GM21717 (cell line): ENCODE data around the gene MYADML2.
A peak's percentile ranks its signal among the peaks of the same experiment; 100 is the strongest.
"Not testable (repeated sequence)": the region's sequence is repeated elsewhere in the genome, so short reads cannot be mapped to it uniquely, and the experiment has no call there.

Source experiments
- ATAC-seq: cut with Tn5 transposase; IDR thresholded peaks from one replicate; pipeline ENCODE4 v1.9.1; 2021; ENCODE audit warnings: mild to moderate bottlenecking, moderate library complexity; ENCODE audit not compliant: unreplicated experiment

MYADML2 gene

GRCh38 chr17:81926451-81927151 lies 20.4 kb downstream of the MYADML2 start:
- ATAC-seq = no peak

GRCh38 chr17:81925860-81926450 lies 21.1 kb downstream of the MYADML2 start:
- no peak for ATAC-seq

DNA sequence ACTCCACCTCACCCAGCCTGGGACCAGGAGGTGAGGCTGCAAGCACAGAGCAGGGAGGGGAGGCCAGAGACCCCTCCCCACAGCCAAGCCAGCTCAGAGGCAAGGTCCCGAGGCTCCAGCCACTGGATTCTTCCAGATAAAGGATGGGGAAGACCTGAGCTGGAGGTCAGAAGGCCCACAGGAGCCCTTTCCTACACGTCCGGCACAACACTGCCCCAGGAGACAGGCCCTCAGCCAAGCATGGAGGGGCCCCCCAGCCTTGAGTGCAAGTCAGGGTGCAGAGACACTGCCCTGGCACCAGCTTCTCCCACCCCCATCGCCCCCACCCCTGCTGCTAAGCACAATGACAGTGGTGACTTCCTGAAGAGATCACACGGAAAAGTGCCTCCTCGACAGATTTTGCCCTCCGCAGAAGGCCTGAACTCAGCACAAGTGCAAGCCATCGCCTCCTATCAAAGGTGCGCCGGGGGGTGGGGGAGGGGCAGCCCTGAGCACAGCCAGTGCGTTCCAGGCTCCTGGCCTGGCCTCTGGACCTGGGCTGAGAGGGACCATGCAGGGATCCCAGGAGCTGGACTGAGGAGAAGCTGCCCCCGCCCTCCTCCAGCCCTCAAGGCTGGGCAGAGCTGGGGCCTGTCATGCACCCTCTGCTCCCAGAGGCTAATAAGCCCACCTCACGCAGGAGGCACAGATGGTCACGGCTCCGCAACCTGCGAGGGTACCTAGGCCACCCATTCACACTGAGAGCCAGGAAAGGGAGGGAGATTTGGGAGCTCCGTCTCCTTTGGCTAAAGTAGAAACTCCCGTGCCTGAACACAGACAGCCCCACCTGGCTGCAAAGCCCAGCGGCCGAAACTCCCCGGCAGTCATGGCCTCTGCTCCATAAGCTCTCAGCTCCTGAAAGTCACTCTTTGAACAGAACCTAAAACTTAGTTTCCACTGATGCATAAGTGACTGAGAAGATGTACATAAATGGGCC lies 22.2 kb downstream of the MYADML2 start:
- no peak for ATAC-seq

GRCh38 chr17:81923302-81924260 lies 23.5 kb downstream of the MYADML2 start:
- ATAC-seq = no peak

DNA sequence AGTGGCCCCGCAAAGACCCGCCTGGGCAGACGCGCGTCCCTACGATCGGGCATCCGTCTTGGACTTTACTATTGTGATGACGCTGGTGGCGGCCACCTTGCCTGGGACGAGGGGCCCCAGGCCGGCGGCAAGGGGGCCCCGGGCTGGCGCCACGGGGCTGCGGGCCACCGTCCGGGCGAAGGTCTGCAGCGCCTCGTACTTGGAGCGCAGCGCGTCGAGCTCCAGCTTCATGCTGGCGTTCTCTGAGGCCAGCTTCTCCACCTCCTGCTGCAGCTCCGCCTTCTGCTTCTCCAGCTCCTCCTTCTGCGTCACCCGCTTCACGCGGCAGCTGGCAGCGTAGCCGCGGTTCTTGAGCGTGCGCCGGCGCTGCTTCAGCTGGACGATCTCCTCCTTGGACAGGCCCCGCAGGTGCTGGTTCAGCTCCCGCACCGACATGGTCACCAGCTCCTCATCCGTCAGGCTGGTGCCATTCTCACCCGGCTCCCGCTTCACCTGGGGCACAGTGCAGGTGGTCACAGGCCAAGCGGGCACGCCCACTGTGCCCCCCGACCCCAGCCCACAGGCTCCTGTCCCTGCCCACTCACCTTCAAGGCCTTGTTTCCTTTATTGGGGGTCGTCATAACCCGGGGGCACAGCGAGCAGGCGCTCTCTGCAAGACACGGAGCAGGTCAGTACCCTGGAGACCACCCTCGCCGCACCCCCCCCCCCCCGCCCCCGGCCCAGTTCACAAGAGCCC lies 24.3 kb downstream of the MYADML2 start:
- no peak for ATAC-seq

GRCh38 chr17:81921996-81922565 lies 25.0 kb downstream of the MYADML2 start:
- no peak for ATAC-seq

GRCh38 chr17:81921537-81921862 lies 25.5 kb downstream of the MYADML2 start:
- no peak for ATAC-seq

DNA sequence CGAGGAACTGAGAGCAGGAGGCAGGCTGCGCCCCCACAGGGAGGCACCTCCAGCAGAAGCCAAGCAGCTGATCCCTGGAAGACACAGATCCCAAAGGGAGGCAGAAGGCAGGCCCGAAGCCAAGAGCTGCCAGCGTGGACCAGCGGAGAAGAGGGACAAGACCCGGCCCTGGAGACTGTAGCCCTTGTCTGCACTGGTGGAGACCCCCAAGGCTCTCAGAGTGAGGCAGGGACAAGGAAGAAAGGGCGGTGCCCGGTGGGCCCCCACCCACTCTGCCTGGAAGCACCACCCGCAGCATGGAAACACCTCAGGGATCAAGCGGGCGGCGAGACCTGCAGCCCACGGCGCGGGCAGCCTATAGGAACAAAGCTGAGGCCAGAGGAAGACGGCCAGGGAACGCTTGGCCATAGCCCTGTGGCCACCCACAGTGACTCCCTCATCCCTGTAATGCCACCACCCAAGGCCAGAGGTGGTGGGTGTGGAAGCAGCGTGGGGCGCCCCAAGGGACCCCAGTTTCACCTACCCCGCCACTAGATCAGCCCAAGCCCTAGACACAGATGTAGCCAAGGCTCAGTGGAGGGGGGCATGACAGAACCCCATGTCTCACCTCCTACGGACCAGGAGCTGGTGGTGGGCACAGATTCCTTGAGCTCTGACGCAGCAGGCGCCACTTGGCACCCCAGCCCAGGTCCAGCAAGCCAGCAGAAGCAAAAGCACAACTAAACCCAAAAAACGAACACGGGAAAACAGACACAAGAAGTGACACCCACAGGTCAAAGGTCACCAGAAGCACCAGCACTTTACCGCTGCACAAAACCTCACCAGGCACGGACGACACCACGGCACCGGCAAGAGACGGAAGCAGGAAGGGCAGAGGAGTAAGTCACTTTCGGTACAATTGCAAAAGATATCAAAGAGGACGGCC lies 26.2 kb downstream of the MYADML2 start:
- no peak for ATAC-seq

GRCh38 chr17:81918832-81919545 lies 28.0 kb downstream of the MYADML2 start:
- no peak for ATAC-seq

DNA sequence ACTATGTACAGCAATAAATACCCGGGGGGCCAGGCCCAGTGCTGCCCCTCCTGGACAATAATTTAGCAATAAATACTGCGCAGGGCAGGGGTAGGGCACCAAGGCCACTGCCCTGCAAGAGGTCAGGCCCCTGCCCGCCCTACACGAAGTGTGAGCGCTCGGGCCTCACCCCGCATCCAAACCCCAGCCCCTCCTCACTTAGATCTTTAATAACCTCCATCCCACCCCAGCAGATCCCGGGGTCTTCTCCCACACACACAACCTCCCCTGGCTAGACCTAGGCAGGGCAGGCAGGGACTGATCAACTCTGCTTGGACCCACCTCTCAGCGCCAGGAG lies 28.7 kb downstream of the MYADML2 start:
- ATAC-seq = not testable (repeated sequence)

- peak; percentile 29 for ATAC-seq
Observed at GRCh38 chr17:81917565-81918332, 29.3 kb downstream of the MYADML2 start, which contains the start of gene SIRT7. SIRT7 (minus strand) TSS chr17:81918176; CDS start chr17:81918131, 45 bp downstream.

- ATAC-seq = no peak
Observed at GRCh38 chr17:81916234-81917001, 30.6 kb downstream of the MYADML2 start.

- no peak for ATAC-seq
Observed at GRCh38 chr17:81915331-81915730, 31.7 kb downstream of the MYADML2 start.

GRCh38 chr17:81914103-81914850 lies 32.8 kb downstream of the MYADML2 start:
- ATAC-seq = no peak

DNA sequence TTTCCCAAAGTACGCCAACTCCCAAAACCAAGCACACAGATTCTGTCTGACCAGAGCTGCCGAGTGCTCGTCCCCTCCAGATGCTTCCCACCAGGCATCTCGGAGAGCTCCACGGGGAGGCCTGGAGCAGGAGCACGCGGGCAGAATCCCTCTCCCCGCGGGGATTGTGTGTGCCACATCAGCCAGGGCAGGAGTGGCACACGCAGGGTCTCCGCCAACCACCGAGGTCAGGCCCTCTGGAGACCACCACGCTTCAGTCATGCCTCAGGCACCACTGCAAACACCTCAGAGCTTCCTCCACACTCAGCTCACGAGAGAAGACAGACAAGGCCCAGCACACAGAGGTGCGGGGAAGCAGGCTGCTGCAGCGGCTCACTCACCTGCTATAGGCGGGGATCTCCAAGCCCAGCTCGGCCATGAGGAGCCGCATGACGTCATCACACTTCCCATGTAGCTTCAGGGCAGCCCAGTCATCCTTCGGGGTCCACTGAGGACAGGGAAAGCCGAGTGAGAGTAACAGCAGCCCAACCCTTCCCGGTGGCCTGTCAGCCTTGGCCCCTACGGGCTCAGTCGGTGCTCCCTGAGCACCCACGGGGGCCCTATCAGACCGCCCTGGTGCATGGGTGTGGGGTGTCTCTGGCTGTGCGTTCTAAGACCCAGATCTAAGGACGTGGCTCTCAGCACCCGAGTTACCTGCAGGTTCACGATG lies 33.5 kb downstream of the MYADML2 start:
- ATAC-seq = no peak
